ENCODE data around the gene ZNRF2. TPM values are rescaled to one million over a fixed set of nuclear protein-coding genes. Genes with fewer than 3 reads are reported as not detected.

The ZNRF2 gene
- total RNA-seq, 4 donors from 2014 or later = 19.6 to 26.3 (median 22.5) TPM

DNA sequence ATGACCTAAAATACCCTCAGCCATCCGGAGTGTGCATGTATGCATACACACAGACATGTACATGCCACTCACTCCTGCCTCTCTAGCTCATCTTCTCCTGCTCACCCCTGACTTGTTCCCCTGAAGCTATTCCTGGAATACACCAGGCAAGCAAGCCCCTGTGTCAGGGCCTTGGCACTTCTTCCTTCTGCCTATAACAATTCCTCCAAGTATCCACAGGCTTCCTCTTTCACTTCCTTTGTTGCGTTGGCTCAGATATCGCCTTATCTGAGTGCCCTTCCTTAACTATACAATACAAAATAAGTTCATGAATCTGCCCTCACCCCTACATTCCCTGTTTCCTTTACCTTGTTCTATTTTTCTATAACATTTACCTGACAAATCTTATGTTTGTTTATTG, 105.4 kb downstream of the ZNRF2 start:
- intact Hi-C loops (cut with DNase I) = no loop called here
- WGBS, 2 donors = 76 to 80% methylated on average over 3 of the region's 3 CpGs
- no peak overlapping the region for H3K4me3 ChIP-seq
- H3K27me3 ChIP-seq = no peaks in the 10 kb centered on the region
- H3K36me3 ChIP-seq = no peaks in the 10 kb centered on the region
- TF ChIP-seq, protein P1, sequence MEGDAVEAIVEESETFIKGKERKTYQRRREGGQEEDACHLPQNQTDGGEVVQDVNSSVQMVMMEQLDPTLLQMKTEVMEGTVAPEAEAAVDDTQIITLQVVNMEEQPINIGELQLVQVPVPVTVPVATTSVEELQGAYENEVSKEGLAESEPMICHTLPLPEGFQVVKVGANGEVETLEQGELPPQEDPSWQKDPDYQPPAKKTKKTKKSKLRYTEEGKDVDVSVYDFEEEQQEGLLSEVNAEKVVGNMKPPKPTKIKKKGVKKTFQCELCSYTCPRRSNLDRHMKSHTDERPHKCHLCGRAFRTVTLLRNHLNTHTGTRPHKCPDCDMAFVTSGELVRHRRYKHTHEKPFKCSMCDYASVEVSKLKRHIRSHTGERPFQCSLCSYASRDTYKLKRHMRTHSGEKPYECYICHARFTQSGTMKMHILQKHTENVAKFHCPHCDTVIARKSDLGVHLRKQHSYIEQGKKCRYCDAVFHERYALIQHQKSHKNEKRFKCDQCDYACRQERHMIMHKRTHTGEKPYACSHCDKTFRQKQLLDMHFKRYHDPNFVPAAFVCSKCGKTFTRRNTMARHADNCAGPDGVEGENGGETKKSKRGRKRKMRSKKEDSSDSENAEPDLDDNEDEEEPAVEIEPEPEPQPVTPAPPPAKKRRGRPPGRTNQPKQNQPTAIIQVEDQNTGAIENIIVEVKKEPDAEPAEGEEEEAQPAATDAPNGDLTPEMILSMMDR (IDR thresholded peaks at IDR 0.05) = no peak
- TF ChIP-seq POLR2A (IDR thresholded peaks at IDR 0.05) = no peak
- no peaks in the 10 kb centered on the region for H3K9me3 ChIP-seq
- no peaks in the 10 kb centered on the region for H3K4me1 ChIP-seq
- H3K27ac ChIP-seq = no peak overlapping the region
- no peak for DNase-seq

DNA sequence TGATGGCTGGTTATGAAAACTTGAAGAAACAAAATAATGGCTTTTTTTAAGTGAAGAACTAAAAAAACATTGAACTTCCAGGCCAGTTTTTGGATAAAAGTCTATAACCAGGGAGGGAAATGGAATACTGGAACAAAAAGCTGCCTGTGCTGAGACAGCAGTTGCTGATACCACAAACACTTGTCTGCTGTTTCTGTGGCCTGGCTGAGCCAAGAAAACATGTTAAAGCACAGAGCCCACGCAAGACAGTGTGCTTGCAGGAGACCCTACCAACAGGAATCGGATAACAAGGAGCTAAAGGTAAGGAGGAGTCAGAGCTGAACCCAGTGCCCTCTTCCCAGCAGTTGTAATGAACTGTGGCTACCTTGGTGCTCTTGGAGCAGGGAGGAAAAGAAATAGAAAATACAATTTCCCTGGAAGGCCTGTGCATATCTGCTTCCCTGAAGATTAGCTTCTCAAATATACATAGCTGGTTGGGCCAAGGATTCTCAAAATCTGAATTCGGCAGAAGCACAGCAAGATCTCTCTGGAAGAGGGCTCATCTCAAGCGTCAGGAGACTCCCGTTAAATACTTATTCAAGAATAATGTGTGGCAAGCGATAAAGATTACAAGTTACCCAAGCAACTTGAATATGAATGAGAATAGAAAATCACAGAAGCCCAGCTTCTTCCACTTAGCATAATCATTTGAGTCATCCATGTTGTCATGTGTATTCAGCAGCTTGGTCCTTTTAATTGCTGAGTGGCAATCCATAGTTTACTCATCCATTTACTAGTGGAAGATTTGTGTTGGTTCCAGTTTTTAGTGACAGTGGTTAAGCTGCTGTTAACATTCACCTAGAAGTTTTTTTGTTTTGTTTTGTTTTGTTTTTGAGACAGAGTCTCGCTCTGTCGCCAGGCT, 106.6 kb downstream of the ZNRF2 start:
- H3K4me1 ChIP-seq = no peaks in the 10 kb centered on the region
- no peaks in the 10 kb centered on the region for H3K27me3 ChIP-seq
- intact Hi-C loops (cut with DNase I) = no loop called here
- H3K27ac ChIP-seq = no peak overlapping the region
- H3K4me3 ChIP-seq = no peak overlapping the region
- DNase-seq = no peak
- 90 to 96% methylated on average over 8 of the region's 8 CpGs for WGBS, 2 donors
- no peaks in the 10 kb centered on the region for H3K9me3 ChIP-seq
- TF ChIP-seq, protein P1 (IDR thresholded peaks at IDR 0.05) = no peak
- TF ChIP-seq POLR2A (IDR thresholded peaks at IDR 0.05) = no peak
- no peaks in the 10 kb centered on the region for H3K36me3 ChIP-seq

DNA sequence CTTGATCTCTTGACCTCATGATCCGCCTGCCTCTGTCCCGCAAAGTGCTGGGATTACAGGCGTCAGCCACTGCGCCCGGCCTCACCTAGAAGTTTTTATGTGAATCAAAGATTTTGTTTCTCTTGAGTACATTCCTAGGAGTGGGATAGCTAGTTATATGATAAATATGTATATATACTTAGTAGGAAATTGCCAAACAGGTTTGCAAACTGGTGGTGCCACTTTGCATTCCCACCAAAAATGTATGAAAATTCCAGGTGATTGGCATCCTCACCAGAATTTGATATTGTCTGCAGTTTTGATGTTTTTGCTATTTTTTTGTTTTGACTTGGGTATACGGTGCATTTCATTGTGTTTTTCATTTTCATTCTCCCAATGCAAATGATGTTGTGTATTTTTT, 107.4 kb downstream of the ZNRF2 start:
- Histone ChIP-seq H3K36me3 (no peaks in the 10 kb centered on the region), H3K27me3 (no peaks in the 10 kb centered on the region), H3K9me3 (no peaks in the 10 kb centered on the region), H3K4me1 (no peaks in the 10 kb centered on the region), H3K4me3 (no peak overlapping the region), H3K27ac (no peak overlapping the region)
- intact Hi-C loops (cut with DNase I) = no loop called here
- no peak for TF ChIP-seq POLR2A (IDR thresholded peaks at IDR 0.05)
- TF ChIP-seq, protein P1 (IDR thresholded peaks at IDR 0.05) = no peak
- no peak for DNase-seq
- WGBS, 2 donors = 94 to 95% methylated on average over 6 of the region's 6 CpGs

DNA sequence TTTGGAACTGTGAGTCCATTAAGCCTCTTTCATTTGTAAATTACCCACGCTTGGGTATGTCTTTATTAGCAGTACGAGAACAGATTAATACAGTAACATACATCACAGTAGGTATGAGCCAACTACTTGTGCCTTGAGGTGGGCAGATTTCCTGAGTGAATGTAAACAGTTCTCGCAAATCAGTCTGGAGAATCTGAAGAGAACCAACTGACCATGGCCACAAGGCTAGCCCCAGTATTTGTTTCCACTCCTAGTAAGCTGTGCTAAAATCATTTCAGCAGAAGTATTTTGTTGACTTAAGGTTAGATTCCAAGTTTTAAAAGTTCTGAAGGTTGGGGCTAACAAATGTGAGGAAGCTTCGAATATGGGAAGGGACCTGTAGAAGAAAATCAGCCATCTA, 111.3 kb downstream of the ZNRF2 start:
- 87 to 100% methylated on average over 3 to 4 of the region's 4 CpGs for WGBS, 2 donors
- H3K27ac ChIP-seq = no peak overlapping the region
- H3K4me3 ChIP-seq = no peak overlapping the region
- H3K9me3 ChIP-seq = no peaks in the 10 kb centered on the region
- H3K4me1 ChIP-seq = no peaks in the 10 kb centered on the region
- H3K36me3 ChIP-seq = no peaks in the 10 kb centered on the region
- TF ChIP-seq, protein P1 (IDR thresholded peaks at IDR 0.05) = no peak
- TF ChIP-seq POLR2A (IDR thresholded peaks at IDR 0.05) = no peak
- DNase-seq = no peak
- H3K27me3 ChIP-seq = no peaks in the 10 kb centered on the region
- intact Hi-C loops (cut with DNase I) = no loop called here

DNA sequence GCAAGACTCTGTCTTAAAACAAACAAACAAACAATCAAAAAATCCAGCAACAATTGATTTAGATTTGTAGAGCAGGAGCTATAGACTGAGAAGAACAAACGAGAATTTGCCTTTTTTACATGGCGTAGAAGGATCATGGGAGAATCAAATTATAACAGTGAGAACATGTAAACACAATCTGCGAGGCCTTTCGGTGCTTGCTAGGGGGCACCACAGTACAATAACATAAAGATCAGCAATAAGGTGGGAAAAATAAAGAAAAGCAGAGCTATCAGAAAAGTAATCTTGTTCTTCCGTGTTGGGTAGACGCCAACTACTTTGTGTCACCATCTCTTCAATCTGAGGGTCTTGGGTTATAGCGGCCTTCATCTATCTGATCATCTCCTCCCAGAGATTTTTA, 112.0 kb downstream of the ZNRF2 start:
- TF ChIP-seq POLR2A (IDR thresholded peaks at IDR 0.05) = no peak
- TF ChIP-seq, protein P1 (IDR thresholded peaks at IDR 0.05) = peak in 1 of 6 experiments; percentile 6
- Histone ChIP-seq H3K27ac (no peak overlapping the region), H3K36me3 (no peaks in the 10 kb centered on the region), H3K4me3 (no peak overlapping the region), H3K9me3 (no peaks in the 10 kb centered on the region), H3K4me1 (no peaks in the 10 kb centered on the region), H3K27me3 (no peaks in the 10 kb centered on the region)
- WGBS, 2 donors = 85 to 91% methylated on average over 7 of the region's 7 CpGs
- no peak for DNase-seq
- intact Hi-C loops (cut with DNase I) = no loop called here

Measured in esophagus squamous epithelium (tissue), 5 donors.